Activated gamma-delta T cell (primary cell): ENCODE results near the gene EPHX1.
"Not testable (repeated sequence)": the region's sequence is repeated elsewhere in the genome, so short reads cannot be mapped to it uniquely, and the experiment has no call there.

Experiments used
- DNase-seq: peaks from one replicate; lab custom pipeline; 2025; lab: John Stamatoyannopoulos, UW

The EPHX1 gene

DNA sequence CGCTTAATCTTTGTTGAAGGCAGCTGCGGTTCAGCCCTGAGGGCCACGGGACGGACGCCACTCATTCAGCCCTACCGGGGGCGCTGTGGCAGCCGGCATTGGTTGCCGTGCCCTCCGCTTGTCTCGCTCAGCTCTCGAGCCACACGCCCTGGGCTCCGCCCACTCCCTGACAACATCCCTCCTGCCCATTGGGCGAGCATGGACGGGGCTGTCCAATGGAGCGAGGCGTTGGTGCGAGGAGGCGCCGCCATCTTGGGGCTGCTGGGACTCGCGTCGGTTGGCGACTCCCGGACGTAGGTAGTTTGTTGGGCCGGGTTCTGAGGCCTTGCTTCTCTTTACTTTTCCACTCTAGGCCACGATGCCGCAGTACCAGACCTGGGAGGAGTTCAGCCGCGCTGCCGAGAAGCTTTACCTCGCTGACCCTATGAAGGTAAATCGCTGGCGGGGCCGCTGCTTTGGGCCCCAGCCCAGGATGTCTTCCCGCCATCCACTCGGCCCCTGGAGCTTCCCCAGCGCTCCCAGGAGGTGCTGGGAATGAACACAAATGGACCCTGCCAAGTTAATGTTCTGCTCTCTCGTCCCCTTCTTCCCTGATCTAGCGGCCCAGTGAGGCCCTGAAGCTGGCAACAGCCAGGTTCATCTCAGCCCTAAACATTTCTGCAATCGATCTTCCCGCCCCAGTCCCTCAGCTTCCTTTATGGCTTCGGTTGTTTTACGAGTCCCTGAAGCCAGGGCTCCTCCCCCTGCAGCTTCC, 32.2 kb upstream of the EPHX1 start, which contains the start of gene SRP9:
Gene SRP9 (plus strand): TSS at position 244 of the 754 bp plus-strand sequence. CDS start 115 bp downstream, at position 359.
- peak; percentile 92 for DNase-seq

DNA sequence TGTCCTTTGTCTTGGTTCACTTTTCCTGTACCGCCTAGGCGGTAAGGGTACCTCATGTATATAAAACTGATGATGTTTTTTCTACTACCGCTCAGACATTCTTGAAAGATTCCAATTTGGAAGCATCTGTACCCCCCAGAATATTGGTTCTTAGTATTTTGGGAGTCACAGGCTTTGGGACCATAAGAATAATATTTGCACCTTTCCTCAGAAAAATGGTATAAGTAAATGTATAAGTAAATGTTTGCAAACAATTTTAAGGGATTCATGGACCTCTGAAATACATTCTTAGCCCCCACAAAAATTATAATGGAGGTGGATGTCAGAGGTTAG, 31.6 kb upstream of the EPHX1 start:
- no peak for DNase-seq

- not testable (repeated sequence) for DNase-seq
These were observed 30.8 kb upstream of the EPHX1 start for GRCh38 chr1:225779165-225779564.

DNA sequence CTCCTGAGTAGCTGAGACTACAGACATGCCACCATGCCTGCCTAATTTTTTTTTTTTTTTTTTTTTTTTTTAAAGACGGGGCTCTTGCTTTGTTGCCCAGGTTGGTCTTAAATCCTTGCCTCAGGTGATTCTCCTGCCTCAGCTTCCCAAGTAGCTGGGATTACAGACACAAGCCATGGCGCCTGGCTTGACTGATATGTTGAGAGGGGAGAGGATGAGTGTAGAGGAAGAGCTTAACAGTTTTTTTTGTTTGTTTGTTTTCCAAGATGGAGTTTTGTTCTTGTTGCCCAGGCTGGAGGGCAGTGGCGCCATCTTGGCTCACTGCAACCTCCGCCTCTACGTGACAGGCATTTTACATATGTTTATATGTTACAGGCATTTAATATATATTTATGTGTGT, 29.8 kb upstream of the EPHX1 start:
- DNase-seq = no peak

DNA sequence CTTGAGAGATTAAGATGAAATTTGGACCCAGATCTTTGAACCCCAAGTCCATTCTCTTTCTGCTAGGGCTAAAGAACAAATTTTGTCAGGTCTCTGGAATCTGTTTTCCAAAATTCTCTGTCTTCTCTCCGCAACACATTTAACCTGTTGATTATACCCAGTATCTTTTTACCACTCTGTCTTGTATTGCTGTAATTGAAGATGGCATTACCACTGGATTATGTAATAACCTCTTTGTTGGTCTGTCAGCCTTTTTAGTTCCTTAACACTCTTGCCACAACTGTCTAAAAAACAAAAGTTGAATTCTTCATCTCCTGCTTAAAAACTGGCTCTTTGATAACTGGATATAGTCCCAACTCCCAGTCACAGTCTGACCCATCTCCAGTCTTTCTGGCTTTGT, 29.3 kb upstream of the EPHX1 start:
- no peak for DNase-seq

- not testable (repeated sequence) for DNase-seq
These were observed 20.8 kb upstream of the EPHX1 start for GRCh38 chr1:225789142-225789541.

- DNase-seq = no peak
These were observed 15.0 kb upstream of the EPHX1 start for GRCh38 chr1:225794954-225795353.

DNA sequence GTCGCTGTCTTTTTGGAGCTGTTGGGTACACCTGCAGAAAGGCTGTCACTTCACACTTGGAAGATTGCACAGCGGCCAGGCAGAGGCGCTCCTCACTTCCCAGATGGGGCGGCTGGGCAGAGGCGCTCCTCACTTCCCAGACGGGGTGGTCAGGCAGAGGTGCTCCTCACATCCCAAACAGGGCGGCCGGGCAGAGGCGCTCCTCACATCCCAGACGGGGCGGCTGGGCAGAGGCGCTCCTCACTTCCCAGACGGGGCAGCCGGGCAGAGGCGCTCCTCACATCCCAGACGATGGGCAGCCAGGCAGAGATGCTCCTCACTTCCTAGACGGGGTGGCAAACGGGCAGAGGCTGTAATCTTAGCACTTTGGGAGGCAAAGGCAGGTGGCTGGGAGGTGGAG, 13.8 kb upstream of the EPHX1 start:
- not testable (repeated sequence) for DNase-seq

DNA sequence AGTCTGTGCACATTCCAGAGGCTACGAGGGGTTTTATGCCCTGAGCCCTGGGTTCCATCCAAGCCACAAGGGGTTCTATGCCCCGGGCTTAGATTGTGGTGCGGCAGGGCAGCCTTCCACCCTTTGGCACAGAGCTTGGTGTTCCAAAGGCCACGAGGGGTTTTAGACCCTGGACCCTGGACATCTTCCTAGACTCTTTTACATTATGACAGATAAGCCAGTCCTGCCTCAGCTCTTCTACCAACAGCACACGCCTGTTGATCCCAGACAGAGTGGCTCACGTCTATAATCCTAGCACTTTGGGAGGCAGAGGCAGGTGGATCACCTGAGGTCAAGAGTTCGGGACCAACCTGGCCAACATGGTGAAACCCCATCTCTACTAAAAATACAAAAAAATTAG, 8.8 kb upstream of the EPHX1 start:
- not testable (repeated sequence) for DNase-seq

GRCh38 chr1:225806249-225806648, 3.7 kb upstream of the EPHX1 start:
- no peak for DNase-seq

- not testable (repeated sequence) for DNase-seq
These were observed 3.2 kb upstream of the EPHX1 start for GRCh38 chr1:225806736-225807135.

DNA sequence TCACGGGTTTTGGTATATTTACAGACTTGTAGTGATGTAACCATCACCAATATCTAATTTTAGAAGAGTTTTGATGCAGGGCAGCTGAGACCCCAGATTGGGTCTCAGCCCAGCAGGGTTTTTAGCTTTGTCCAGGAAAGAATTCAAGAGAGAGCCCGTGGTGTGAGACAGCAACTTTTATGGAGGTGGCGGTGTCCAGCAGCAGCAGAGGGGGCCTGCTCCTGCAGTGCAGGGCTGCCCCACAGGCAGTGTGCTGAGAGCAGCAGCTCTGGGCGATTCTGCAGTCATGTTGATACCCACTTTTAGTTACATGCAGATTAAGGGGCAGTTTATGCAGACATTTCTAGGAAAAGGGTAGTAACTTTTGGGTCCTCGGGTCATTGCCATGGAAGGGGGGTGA, 1.8 kb upstream of the EPHX1 start:
- DNase-seq = no peak

- not testable (repeated sequence) for DNase-seq
These were observed 935 bp downstream of the EPHX1 start for GRCh38 chr1:225810579-225811538.

DNA sequence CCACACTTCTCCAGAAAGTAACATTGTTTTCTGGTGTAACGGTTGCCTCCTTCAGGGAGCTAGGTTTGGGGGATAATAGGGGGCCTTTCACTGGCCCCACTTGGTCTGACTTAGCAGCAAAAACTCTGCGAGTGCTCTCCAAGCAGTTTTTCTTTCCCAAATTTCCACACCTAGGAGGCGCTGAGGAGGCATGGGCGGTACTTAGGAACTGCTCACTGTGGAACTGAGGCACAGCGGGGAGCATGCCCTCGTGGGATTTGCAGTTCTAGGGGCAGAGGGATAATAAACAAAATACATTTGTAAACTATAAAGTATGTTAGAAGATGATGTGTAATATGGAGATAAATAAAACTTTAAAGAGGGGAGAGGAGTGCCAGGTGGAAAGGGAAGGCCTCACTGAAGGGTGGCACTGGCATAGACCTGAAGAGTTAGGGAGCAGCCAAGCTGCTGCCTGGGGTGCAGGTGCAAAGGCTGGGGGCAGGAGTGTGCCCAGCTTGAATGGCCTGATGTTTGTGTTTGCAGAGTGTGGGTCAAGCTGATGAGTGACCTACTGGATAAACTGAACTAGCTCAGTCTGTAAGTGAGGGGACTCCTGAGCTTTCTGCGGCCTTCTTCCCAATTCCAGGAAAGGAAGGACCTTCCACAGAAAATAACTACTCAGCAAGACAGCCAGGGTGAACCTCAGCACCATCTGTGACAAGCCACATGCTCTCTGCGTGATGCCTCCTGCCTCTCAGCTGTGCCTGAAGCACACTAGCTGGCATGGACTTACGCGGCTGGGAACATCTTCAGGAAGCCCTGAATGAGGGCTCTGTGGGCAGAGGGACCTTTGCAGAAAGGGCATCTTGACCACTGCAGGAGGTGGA, 1.9 kb downstream of the EPHX1 start:
- no peak for DNase-seq

- no peak for DNase-seq
These were observed 2.7 kb downstream of the EPHX1 start for GRCh38 chr1:225812488-225813213.

DNA sequence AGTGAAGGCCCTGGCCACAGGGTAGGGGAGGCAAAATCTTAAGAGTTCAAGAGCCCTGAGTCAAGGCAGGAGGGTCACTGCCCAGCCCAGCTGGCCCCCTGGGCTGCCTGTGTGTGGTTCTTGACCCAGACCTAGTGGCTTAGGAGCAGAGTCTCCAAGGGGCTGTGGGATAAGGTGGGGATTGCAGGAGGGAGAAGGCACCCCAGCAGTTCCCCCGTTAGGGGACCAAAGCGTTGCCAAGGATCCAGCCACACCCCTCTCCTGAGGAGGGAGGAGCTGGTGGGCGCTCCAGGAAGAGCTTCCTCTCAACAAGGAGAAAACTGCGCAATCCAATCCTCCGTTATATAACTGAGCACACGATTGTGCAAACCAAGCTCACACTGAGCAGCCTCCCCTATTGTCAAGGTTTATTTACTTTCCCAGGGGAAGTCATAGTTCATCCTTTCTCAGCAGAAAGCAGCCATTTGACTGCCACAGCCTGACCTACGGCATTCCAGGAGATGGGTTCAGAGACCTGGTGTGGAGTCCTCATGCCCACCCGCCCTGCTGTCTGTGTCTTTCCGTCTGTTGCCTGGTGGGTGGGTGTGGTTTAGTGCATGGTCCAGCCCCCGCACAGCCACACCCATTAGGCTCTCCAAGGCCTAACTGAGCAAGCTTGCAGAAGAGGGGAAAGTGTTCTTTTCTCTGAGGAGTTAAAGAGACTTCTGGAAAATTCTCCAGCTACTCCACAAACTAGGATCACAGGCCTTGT, 3.5 kb downstream of the EPHX1 start:
- no peak for DNase-seq

DNA sequence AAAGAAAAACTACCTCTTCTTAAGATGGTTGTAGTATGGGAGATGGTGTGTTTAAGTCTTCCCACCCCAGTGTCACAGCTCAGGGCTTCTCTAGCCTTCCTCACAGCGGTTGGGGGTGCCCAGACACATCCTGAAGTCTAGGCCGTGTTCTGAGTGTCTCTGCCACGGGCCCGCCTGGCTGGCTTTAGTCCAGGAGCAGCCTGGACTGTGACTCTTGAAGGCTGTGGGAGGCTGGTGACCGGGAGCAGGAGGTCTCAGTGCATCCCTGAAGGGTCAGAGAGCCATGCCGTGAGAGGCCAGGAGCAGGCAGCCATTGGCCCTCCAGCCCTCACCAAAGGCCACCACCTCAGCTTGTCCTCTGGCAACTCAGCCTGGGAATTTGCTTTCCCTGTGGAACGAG, 4.5 kb downstream of the EPHX1 start:
- DNase-seq = no peak

GRCh38 chr1:225815090-225815489, 5.2 kb downstream of the EPHX1 start:
- not testable (repeated sequence) for DNase-seq

GRCh38 chr1:225815526-225816178, 5.7 kb downstream of the EPHX1 start:
- no peak for DNase-seq
